ENCODE data around the gene HOXD13.

- TF ChIP-seq CTCF (IDR thresholded peaks at IDR 0.05 in 4 of 5, conservative IDR thresholded peaks at IDR 0.05 in 1 of 5) (no peak), POLR2A (IDR thresholded peaks at IDR 0.05) (no peak)
Observed at GRCh38 chr2:176130957-176131847, 38.7 kb downstream of the HOXD13 start.

Data from gastrocnemius medialis (tissue), 4 donors.